Ectodermal cell (in vitro differentiated cells): ENCODE results near the gene ZNF541.

ENCODE experiments used
- H3K27ac ChIP-seq: 2 replicates; pipeline ENCODE4 v1.7.0; 2013; ENCODE audit warnings: mild to moderate bottlenecking, low read depth, low read length; ENCODE audit not compliant: insufficient read depth, poor library complexity, severe bottlenecking
- H3K27me3 ChIP-seq: 2 replicates; pipeline ENCODE4 v1.7.0; 2013; ENCODE audit warnings: mild to moderate bottlenecking, low read length; ENCODE audit not compliant: insufficient read depth, control insufficient read depth, poor library complexity, severe bottlenecking
- H3K36me3 ChIP-seq: one replicate; pipeline ENCODE4 v1.7.0; 2013; ENCODE audit warnings: low read length; ENCODE audit not compliant: control insufficient read depth, insufficient read depth
- H3K4me1 ChIP-seq: one replicate; pipeline ENCODE4 v1.7.0; 2013; ENCODE audit warnings: low read length; ENCODE audit not compliant: control insufficient read depth, insufficient read depth
- H3K4me3 ChIP-seq: 2 replicates; pipeline ENCODE4 v1.7.0; 2013; ENCODE audit warnings: low read depth, low read length, control low read depth; ENCODE audit not compliant: insufficient read depth
- H3K9me3 ChIP-seq: 2 replicates; pipeline ENCODE4 v1.7.0; 2013; ENCODE audit warnings: mild to moderate bottlenecking, low read length, moderate library complexity; ENCODE audit not compliant: control insufficient read depth
- WGBS, 2 experiments: methylation state at CpG; one replicate each; pipeline ENCODE4 v1.1.7; 2013; ENCODE audit warnings: missing lambda C conversion rate in 2 of 2; 5-methylcytosine and 5-hydroxymethylcytosine counted together

The ZNF541 gene

GRCh38 chr19:47572635-47573034 lies 313 bp downstream of the ZNF541 start:
- WGBS, 2 experiments = 95 to 96% methylated on average over 22 of the region's 22 CpGs
- Histone ChIP-seq H3K36me3 (no peaks in the 10 kb centered on the region), H3K9me3 (no peaks in the 10 kb centered on the region), H3K27ac (no peak overlapping the region), H3K27me3 (no peaks in the 10 kb centered on the region), H3K4me3 (no peak overlapping the region), H3K4me1 (no peaks in the 10 kb centered on the region)

GRCh38 chr19:47569331-47569730 lies 3.6 kb downstream of the ZNF541 start:
- Histone ChIP-seq H3K9me3 (no peaks in the 10 kb centered on the region), H3K4me3 (no peak overlapping the region), H3K27ac (no peak overlapping the region), H3K4me1 (no peaks in the 10 kb centered on the region), H3K27me3 (no peaks in the 10 kb centered on the region), H3K36me3 (no peaks in the 10 kb centered on the region)
- 83 to 85% methylated on average over 9 of the region's 9 CpGs for WGBS, 2 experiments

GRCh38 chr19:47564081-47564480 lies 8.9 kb downstream of the ZNF541 start:
- Histone ChIP-seq H3K4me3 (no peak overlapping the region), H3K27ac (no peak overlapping the region)
- 91 to 93% methylated on average over 3 of the region's 3 CpGs for WGBS, 2 experiments

GRCh38 chr19:47561440-47562057 lies 11.4 kb downstream of the ZNF541 start:
- H3K9me3 ChIP-seq = no peaks in the 10 kb centered on the region
- H3K4me1 ChIP-seq = no peaks in the 10 kb centered on the region
- H3K27ac ChIP-seq = no peak overlapping the region
- 88 to 91% methylated on average over 7 of the region's 7 CpGs for WGBS, 2 experiments
- no peak overlapping the region for H3K4me3 ChIP-seq
- H3K36me3 ChIP-seq = no peaks in the 10 kb centered on the region
- H3K27me3 ChIP-seq = no peaks in the 10 kb centered on the region

More at GRCh38 chr19:47564081-47564480, 8.9 kb downstream of the ZNF541 start:
- Histone ChIP-seq H3K4me1 (no peaks in the 10 kb centered on the region), H3K27me3 (no peaks in the 10 kb centered on the region), H3K36me3 (no peaks in the 10 kb centered on the region), H3K9me3 (no peaks in the 10 kb centered on the region)

- Histone ChIP-seq H3K9me3 (no peaks in the 10 kb centered on the region), H3K27me3 (no peaks in the 10 kb centered on the region), H3K4me3 (no peak overlapping the region), H3K4me1 (no peaks in the 10 kb centered on the region), H3K27ac (no peak overlapping the region), H3K36me3 (no peaks in the 10 kb centered on the region)
- WGBS, 2 experiments = 84 to 98% methylated on average over 2 of the region's 2 CpGs
Measured at GRCh38 chr19:47560999-47561398, 11.9 kb downstream of the ZNF541 start.

GRCh38 chr19:47550129-47550528 lies 22.8 kb downstream of the ZNF541 start:
- no peak overlapping the region for H3K4me3 ChIP-seq
- H3K36me3 ChIP-seq = no peaks in the 10 kb centered on the region
- H3K27me3 ChIP-seq = no peaks in the 10 kb centered on the region
- H3K9me3 ChIP-seq = no peaks in the 10 kb centered on the region
- 89 to 90% methylated on average over 4 of the region's 4 CpGs for WGBS, 2 experiments
- no peaks in the 10 kb centered on the region for H3K4me1 ChIP-seq
- no peak overlapping the region for H3K27ac ChIP-seq

- no peak overlapping the region for H3K27ac ChIP-seq
- no peaks in the 10 kb centered on the region for H3K36me3 ChIP-seq
- no peaks in the 10 kb centered on the region for H3K4me1 ChIP-seq
- WGBS, 2 experiments = 90 to 91% methylated on average over 13 of the region's 13 CpGs
- H3K9me3 ChIP-seq = no peaks in the 10 kb centered on the region
- H3K4me3 ChIP-seq = no peak overlapping the region
- H3K27me3 ChIP-seq = no peaks in the 10 kb centered on the region
Measured at GRCh38 chr19:47549261-47549862, 23.6 kb downstream of the ZNF541 start.

GRCh38 chr19:47547199-47547598 lies 25.7 kb downstream of the ZNF541 start:
- WGBS, 2 experiments = 84 to 86% methylated on average over 2 of the region's 2 CpGs
- Histone ChIP-seq H3K27me3 (no peaks in the 10 kb centered on the region), H3K36me3 (no peaks in the 10 kb centered on the region), H3K27ac (no peak overlapping the region), H3K9me3 (no peaks in the 10 kb centered on the region), H3K4me3 (no peak overlapping the region), H3K4me1 (no peaks in the 10 kb centered on the region)

- 94% methylated on average over 75 of the region's 75 CpGs for WGBS, 2 experiments
- no peaks in the 10 kb centered on the region for H3K4me1 ChIP-seq
- H3K4me3 ChIP-seq = no peak overlapping the region
- no peaks in the 10 kb centered on the region for H3K27me3 ChIP-seq
- H3K36me3 ChIP-seq = no peaks in the 10 kb centered on the region
- no peak overlapping the region for H3K27ac ChIP-seq
- no peaks in the 10 kb centered on the region for H3K9me3 ChIP-seq
Measured at GRCh38 chr19:47545061-47545948, 27.6 kb downstream of the ZNF541 start.

- H3K27me3 ChIP-seq = no peaks in the 10 kb centered on the region
- no peaks in the 10 kb centered on the region for H3K9me3 ChIP-seq
- H3K36me3 ChIP-seq = no peaks in the 10 kb centered on the region
- 93 to 95% methylated on average over 22 of the region's 22 CpGs for WGBS, 2 experiments
- no peak overlapping the region for H3K4me3 ChIP-seq
- H3K4me1 ChIP-seq = no peaks in the 10 kb centered on the region
- H3K27ac ChIP-seq = no peak overlapping the region
Measured at GRCh38 chr19:47544476-47544875, 28.5 kb downstream of the ZNF541 start.
